ENCODE measurements around the gene RPS21. TPM values are rescaled to one million over a fixed set of nuclear protein-coding genes. Genes with fewer than 3 reads are reported as not detected.

The RPS21 gene
- total and polyA plus RNA-seq, 2 of the 13 experiments (the other 11 are each of a cell fraction or from before 2014, with no cell fraction given): 2,647 to 11,063 TPM

GRCh38 chr20:62366370-62367135 lies 20.4 kb upstream of the RPS21 start (continued):
- TF ChIP-seq JUNB (CRISPR knock-in tag; IDR thresholded peaks at IDR 0.05; ENCODE audit: borderline replicate concordance): no peak
- TF ChIP-seq KLF9 (CRISPR knock-in tag; IDR thresholded peaks at IDR 0.05; ENCODE audit: low read depth): no peak
- TF ChIP-seq SP4 (CRISPR knock-in tag; IDR thresholded peaks at IDR 0.05): peak; percentile 53; the same call in 1 of the 2 replicates
- TF ChIP-seq ZNF253 (CRISPR knock-in tag; IDR thresholded peaks at IDR 0.05; ENCODE audit: borderline replicate concordance): 0 out of 2 replicates have a peak, but pooled peaks have one; percentile 52
- no peak for TF ChIP-seq IKZF1 (IDR thresholded peaks at IDR 0.05)
- TF ChIP-seq ZNF543 (CRISPR knock-in tag; IDR thresholded peaks at IDR 0.05): 0 out of 2 replicates have a peak, but pooled peaks have one; percentile 28
- peak; percentile 43; the same call in 1 of the 2 replicates for TF ChIP-seq KAT8 (CRISPR knock-in tag; IDR thresholded peaks at IDR 0.05)
- 0 out of 2 replicates have a peak, but pooled peaks have one; percentile 14 for TF ChIP-seq ZSCAN9 (CRISPR knock-in tag; IDR thresholded peaks at IDR 0.05; ENCODE audit: borderline replicate concordance)
- no peak for TF ChIP-seq FIP1L1 (IDR thresholded peaks at IDR 0.05; ENCODE audit: borderline replicate concordance, insufficient read depth, low read depth, low read length)
- TF ChIP-seq ZNF564 (CRISPR knock-in tag; IDR thresholded peaks at IDR 0.05): 0 out of 2 replicates have a peak, but pooled peaks have one; percentile 7
- peak; percentile 19 for TF ChIP-seq BORCS8-MEF2B (CRISPR knock-in tag; IDR thresholded peaks at IDR 0.05)
- peak; percentile 96 for TF ChIP-seq ZBTB2 (CRISPR knock-in tag; IDR thresholded peaks at IDR 0.05; ENCODE audit: low read depth)
- TF ChIP-seq ZNF615 (CRISPR knock-in tag; IDR thresholded peaks at IDR 0.05; ENCODE audit: borderline replicate concordance): no peak
- TF ChIP-seq CREM (IDR thresholded peaks at IDR 0.05): no peak
- TF ChIP-seq CREM (CRISPR knock-in tag; IDR thresholded peaks at IDR 0.05): no peak
- TF ChIP-seq ZBTB40 (IDR thresholded peaks at IDR 0.05): no peak
- no peak; the same call in 1 of the 2 replicates for TF ChIP-seq ZBTB40 (CRISPR knock-in tag; IDR thresholded peaks at IDR 0.05)
- peak; percentile 81; the same call in 1 of the 2 replicates for TF ChIP-seq HOXD1 (CRISPR knock-in tag; IDR thresholded peaks at IDR 0.05)
- peak; percentile 80 for TF ChIP-seq HDAC1 (CRISPR knock-in tag; IDR thresholded peaks at IDR 0.05)
- no peak for TF ChIP-seq SRSF9 (IDR thresholded peaks at IDR 0.05; ENCODE audit: borderline replicate concordance, insufficient read depth, low read depth, low read length, poor library complexity, severe bottlenecking)
- TF ChIP-seq MBNL3 (CRISPR knock-in tag; conservative IDR thresholded peaks at IDR 0.05): no peak

Data from HepG2 (cell line).